ENCODE measurements around the gene MPO.

Gene MPO

DNA sequence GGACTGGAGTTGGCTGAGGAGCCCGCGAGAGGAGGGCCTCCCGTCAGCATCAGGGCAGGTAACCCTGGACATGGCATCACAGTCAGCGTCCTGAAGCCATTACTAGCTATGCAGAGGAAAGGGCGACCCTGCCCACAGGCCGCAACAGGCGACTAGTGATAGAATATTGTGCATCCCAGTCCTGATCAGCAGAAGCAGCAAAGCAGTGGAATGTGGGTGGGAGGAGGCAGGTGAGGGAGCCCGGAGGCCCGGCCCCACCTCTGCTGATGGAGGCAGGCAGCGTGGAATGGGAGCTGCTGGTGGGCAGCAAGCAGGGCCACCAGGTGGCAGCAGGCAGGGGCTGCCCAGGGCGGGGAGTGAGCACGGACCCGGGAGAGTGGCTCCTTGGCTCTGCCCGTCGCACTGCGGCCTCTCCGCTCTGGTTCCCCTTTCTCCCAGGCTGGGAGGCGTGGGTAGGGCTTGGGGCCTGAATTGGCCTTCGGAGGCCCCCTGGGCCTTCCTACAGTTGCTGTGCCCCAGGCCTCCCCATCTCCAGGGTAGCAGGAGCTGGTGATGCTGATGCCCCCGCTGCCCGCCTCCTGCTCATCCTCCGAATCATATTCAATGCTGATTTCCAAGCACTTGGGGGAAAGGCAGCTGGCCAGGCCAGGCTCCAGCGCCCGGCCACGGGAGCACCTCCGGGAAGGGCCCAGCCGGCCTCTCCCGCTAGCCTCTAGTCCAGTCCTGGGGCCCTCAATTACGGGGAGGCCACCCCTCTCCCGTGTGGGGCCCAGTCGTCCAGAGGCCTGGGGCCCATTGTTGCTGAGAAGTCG lies 27.6 kb upstream of the MPO start:
- Histone ChIP-seq H3K9me3 (ENCODE audit: control insufficient read depth, low read length) (no peaks in the 10 kb centered on the region), H3K9ac (ENCODE audit: low read length) (no peak overlapping the region), H3K27me3 (ENCODE audit: control insufficient read depth, insufficient read depth, low read length) (no peaks in the 10 kb centered on the region), H3K4me1 (ENCODE audit: control insufficient read depth, insufficient read depth, low read length) (no peaks in the 10 kb centered on the region), H3K36me3 (ENCODE audit: control insufficient read depth, insufficient read depth, low read length) (no peaks in the 10 kb centered on the region), H3K4me3 (ENCODE audit: low read length) (no peak overlapping the region)

DNA sequence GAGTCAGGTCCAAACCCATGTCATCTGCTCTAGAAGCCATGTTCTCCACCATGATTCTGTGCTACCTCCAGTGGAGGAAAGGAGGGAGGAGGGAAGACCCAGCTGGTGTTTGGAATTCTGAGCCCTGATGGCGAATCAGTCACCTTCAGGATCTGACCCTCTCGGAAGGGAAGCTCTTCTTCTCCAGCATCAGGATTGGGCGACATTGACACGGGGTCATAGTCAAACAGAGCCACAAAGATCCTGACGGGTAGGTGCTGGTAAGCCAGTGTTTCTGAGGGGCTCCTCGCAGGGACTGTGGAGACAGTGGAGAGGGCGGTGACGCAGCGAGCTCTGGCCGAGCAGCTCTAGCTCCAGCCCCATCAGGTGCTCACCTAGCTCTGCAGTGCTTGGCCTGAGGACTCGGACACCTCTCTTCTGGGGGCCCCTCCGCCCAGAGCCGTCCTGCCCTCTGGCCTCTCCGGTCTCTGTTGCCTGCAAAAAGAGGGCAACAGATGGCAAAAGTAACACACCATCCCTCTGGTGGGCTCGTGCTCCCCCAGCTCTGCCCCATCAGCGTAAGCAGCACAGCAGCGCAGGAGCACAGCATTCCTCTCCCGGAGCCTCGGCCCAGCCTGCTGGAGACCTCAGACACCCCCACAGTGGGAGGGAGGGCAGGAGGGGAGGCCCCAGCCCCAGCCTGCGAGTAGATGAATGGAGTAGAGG lies 26.9 kb upstream of the MPO start:
- Histone ChIP-seq H3K4me3 (ENCODE audit: low read length) (no peak overlapping the region), H3K4me1 (ENCODE audit: control insufficient read depth, insufficient read depth, low read length) (no peaks in the 10 kb centered on the region), H3K27me3 (ENCODE audit: control insufficient read depth, insufficient read depth, low read length) (no peaks in the 10 kb centered on the region), H3K36me3 (ENCODE audit: control insufficient read depth, insufficient read depth, low read length) (no peaks in the 10 kb centered on the region), H3K9ac (ENCODE audit: low read length) (no peak overlapping the region), H3K9me3 (ENCODE audit: control insufficient read depth, low read length) (no peaks in the 10 kb centered on the region)

DNA sequence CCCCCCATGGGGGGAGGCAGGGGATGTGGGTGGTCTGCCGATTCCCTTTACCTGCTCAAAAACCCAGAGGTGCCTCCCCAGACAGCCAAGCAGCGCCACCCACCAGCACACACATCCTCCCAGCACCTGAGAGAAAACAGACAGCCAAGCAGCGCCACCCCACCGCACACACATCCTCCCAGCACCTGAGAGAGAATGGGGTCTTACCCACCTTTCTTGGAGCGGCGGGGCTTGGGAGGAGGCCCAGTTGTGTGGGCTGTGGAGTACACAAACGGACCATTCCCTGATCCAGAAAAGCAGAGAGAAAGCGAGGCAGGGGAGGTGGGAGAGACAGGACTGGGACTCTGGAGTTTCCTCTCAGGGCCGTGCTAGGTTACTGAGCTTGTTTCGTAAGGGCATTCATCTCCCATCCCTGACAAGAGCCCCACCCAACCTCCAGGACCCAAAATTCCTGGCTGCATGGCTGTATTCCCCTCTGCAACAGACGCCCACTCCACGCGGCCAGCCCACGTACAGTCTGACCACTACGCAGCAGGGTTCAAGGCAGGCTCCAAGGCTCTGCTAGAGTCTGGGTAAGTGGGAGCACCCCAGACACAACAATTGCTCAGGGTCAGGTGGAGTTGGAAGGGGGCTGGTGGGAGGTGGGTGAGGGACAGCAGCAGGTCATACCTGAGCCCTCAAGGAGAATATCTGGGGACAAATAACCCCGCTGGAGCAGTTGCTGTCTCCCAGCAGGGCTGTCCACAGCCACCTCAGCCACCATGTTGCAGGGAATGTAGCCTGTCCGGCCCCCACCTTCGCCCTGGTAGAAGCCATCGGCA lies 25.6 kb upstream of the MPO start:
- H3K4me1 ChIP-seq (ENCODE audit: control insufficient read depth, insufficient read depth, low read length): no peaks in the 10 kb centered on the region
- H3K4me3 ChIP-seq (ENCODE audit: low read length): no peak overlapping the region
- H3K9ac ChIP-seq (ENCODE audit: low read length): no peak overlapping the region
- no peaks in the 10 kb centered on the region for H3K36me3 ChIP-seq (ENCODE audit: control insufficient read depth, insufficient read depth, low read length)
- no peaks in the 10 kb centered on the region for H3K9me3 ChIP-seq (ENCODE audit: control insufficient read depth, low read length)
- no peaks in the 10 kb centered on the region for H3K27me3 ChIP-seq (ENCODE audit: control insufficient read depth, insufficient read depth, low read length)

DNA sequence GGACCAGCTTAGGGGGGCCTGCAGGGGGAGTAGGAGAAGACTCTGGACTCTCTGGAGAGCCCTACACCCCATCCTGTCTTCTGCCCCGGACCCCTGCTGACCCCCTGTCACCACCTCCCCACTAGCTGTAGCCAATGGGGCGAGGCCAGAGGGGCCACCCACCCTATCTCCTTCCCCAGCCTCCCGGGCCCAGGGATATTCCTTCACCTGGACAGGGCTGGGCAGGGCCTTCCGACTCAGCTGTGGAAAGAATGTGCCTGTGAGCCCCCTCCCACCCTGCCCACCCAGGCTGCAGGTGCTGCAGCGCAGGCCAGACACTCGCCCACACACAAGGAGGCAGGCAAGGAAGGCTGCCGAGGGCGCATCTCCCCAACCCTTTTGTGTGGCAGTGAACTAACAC lies 24.9 kb upstream of the MPO start:
- no peak overlapping the region for H3K9ac ChIP-seq (ENCODE audit: low read length)
- no peaks in the 10 kb centered on the region for H3K36me3 ChIP-seq (ENCODE audit: control insufficient read depth, insufficient read depth, low read length)
- no peaks in the 10 kb centered on the region for H3K27me3 ChIP-seq (ENCODE audit: control insufficient read depth, insufficient read depth, low read length)
- no peaks in the 10 kb centered on the region for H3K4me1 ChIP-seq (ENCODE audit: control insufficient read depth, insufficient read depth, low read length)
- H3K9me3 ChIP-seq (ENCODE audit: control insufficient read depth, low read length): no peaks in the 10 kb centered on the region
- H3K4me3 ChIP-seq (ENCODE audit: low read length): no peak overlapping the region

DNA sequence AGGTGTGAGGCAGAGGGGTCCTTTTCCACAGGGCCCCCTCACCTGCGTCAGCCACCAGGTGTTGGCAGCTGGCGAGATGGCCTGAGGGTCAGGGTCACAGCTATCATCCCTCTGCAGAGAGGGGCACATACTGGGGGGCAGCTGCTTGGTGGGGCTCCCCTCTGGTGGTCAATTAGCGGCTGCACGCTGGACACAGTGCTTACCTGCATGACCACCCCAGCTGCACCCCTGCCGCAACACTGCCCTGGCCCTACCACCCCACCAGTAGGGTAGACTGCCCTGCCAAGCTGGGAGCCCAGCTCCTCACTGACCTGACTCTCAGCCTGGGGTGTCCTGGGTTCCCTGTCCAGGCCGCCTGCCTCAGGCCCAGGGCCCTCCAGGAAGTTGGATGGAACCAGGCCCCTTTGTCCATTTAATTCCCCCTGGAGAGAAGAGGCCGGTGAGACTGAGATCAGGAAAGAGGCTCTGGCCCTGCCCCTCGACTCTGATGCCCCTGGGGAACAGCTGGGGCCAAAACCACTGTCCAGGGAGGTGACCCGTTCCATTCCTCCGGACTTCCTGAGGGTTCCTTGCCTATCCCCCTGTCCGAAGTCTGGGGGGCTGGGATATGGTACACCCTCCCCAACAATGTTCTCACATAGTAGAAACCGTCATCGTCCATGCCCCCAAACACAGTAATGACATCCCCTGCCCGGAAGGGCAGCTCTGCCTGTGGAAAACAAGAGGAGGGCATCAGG lies 24.2 kb upstream of the MPO start:
- Histone ChIP-seq H3K4me1 (ENCODE audit: control insufficient read depth, insufficient read depth, low read length) (no peaks in the 10 kb centered on the region), H3K9me3 (ENCODE audit: control insufficient read depth, low read length) (no peaks in the 10 kb centered on the region), H3K4me3 (ENCODE audit: low read length) (no peak overlapping the region), H3K36me3 (ENCODE audit: control insufficient read depth, insufficient read depth, low read length) (no peaks in the 10 kb centered on the region), H3K9ac (ENCODE audit: low read length) (no peak overlapping the region), H3K27me3 (ENCODE audit: control insufficient read depth, insufficient read depth, low read length) (no peaks in the 10 kb centered on the region)

DNA sequence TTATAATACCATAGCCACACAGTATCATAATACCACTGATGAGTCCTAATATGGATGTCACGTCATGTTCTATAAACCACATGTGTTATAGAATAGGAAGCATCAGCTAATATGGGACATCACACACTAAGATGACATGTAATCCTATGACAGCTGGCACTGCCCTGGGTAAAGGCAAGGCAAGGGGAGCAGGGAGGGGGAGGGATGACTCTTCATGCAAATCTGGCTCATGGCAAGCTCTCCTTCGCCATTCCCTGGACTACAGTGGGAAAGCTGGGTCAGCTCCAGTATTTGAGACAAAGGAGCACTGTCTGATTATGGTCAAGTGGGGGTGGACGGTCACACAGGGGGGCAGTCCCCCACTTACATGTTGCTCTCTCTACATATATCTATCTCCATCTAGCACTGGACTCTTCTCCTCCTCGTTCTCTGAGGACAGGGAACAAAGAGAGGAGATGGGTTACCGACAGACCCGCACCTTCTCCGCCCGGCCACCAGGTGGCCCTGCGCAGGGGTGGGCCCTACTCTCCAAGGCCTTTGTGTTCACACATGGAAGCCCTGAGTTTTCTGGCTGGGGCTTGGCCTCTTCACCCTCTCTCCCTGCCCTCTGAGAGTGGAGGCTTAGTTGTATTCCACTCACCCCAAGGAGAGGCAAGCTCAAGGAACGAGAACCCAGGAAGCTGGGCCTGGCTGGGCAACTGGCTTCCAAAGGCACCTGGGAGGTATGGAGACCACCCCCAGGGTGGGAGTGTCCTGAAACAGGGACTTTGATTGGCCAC lies 23.4 kb upstream of the MPO start:
- no peaks in the 10 kb centered on the region for H3K4me1 ChIP-seq (ENCODE audit: control insufficient read depth, insufficient read depth, low read length)
- no peak overlapping the region for H3K9ac ChIP-seq (ENCODE audit: low read length)
- H3K27me3 ChIP-seq (ENCODE audit: control insufficient read depth, insufficient read depth, low read length): no peaks in the 10 kb centered on the region
- H3K4me3 ChIP-seq (ENCODE audit: low read length): no peak overlapping the region
- no peaks in the 10 kb centered on the region for H3K36me3 ChIP-seq (ENCODE audit: control insufficient read depth, insufficient read depth, low read length)
- no peaks in the 10 kb centered on the region for H3K9me3 ChIP-seq (ENCODE audit: control insufficient read depth, low read length)

DNA sequence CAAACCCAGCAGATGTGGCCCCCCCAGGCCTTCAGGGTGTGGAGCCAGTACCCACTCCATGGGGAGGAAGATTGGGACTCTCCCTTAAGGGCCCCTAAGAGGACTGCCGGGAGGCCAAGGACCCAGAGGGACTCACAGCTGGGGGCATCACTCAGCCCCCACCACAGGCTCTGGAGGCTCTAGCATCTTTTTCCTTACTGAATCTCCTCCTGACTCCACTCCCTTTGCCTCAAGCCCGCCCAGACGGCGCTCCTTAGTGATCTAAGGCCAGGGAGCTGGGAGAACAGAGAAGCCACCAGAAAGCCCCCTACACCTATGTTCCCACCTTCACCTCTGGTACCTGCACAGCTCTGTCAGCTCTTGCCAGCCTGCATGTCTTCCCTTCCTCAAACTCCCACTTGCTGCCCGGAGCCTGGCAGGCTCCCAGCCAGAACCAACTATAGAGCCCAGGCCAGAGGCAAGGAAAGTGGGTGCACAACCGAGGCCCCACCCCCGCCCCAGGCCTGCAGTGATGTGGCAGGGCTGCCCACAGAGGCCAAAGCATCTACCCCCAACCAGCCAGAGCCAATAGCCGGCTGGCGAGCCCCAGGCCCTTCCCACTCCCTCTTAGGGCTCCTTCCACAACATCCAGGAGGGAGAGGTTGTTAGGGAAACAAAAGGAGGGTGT lies 22.3 kb upstream of the MPO start:
- no peaks in the 10 kb centered on the region for H3K27me3 ChIP-seq (ENCODE audit: control insufficient read depth, insufficient read depth, low read length)
- no peaks in the 10 kb centered on the region for H3K9me3 ChIP-seq (ENCODE audit: control insufficient read depth, low read length)
- no peak overlapping the region for H3K4me3 ChIP-seq (ENCODE audit: low read length)
- no peak overlapping the region for H3K9ac ChIP-seq (ENCODE audit: low read length)
- no peaks in the 10 kb centered on the region for H3K4me1 ChIP-seq (ENCODE audit: control insufficient read depth, insufficient read depth, low read length)
- H3K36me3 ChIP-seq (ENCODE audit: control insufficient read depth, insufficient read depth, low read length): no peaks in the 10 kb centered on the region

DNA sequence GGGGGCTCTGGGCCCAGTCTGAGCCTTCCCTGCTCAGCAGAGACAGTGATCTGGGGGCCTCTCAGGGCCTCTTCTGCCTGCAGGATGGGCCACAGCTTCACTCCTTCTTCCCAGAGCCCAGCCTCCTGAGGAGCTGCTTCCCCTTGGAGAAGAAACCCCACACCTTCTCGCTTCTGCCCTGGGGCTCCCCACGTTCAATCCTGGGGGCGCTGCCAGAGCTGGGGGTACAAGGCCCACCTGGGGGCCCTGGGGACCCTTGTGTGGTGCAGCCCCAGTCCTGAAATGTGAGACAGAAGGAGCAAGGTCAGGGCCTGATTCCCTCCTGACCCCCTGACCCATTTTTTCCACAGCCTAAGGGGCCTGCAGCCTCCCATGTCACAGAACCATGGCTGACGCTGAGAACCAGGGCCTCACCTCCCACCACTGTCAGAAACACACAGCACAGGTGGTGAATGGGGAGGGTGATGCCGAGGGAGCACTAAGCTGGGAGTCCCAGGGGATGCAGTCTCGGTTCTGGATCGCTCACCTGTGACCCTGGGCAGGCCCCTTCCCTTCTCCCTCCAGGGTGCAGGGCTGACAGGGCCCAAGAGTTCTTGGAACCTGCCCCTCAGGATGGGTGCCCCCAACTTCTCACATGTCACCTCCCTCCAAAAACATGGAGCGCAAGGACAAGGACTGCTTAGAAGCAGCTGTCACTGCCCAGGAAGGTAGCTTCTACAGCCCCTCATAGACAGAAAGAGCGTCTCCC lies 21.6 kb upstream of the MPO start:
- no peaks in the 10 kb centered on the region for H3K9me3 ChIP-seq (ENCODE audit: control insufficient read depth, low read length)
- no peaks in the 10 kb centered on the region for H3K27me3 ChIP-seq (ENCODE audit: control insufficient read depth, insufficient read depth, low read length)
- H3K4me3 ChIP-seq (ENCODE audit: low read length): no peak overlapping the region
- H3K36me3 ChIP-seq (ENCODE audit: control insufficient read depth, insufficient read depth, low read length): no peaks in the 10 kb centered on the region
- H3K4me1 ChIP-seq (ENCODE audit: control insufficient read depth, insufficient read depth, low read length): no peaks in the 10 kb centered on the region
- H3K9ac ChIP-seq (ENCODE audit: low read length): no peak overlapping the region

DNA sequence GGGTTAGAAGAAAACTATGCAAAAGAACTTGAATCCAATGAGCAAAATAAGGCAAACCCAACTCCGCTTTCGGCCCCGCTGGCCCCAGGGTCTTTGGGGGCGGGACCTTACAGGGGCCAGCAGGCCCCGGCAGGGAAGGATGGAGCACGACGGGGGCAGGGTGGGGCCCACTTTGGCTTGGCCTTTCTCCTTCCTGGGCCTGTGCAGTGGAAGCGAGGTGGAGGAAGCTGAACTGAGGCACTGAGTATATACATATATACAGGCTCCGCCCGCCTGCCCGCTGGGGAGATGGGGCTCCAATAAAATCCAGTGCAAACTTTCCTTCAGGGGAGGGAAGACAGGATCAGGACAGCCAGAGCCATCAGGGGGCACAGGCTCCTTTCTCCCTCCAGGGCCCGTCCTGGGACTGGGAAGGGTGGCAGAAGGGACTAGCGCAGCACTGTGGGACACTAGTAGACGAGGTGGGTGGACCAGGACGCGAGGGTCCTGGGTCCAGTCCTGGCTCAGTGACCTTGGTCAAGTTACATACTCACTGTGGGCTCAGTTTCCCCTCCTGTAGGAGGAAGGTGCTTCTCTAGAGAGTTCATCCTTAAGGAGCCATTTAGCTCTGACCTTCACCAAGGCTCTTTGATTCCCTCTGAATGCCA lies 20.9 kb upstream of the MPO start:
- Histone ChIP-seq H3K27me3 (ENCODE audit: control insufficient read depth, insufficient read depth, low read length) (no peaks in the 10 kb centered on the region), H3K4me1 (ENCODE audit: control insufficient read depth, insufficient read depth, low read length) (no peaks in the 10 kb centered on the region), H3K9ac (ENCODE audit: low read length) (no peak overlapping the region), H3K36me3 (ENCODE audit: control insufficient read depth, insufficient read depth, low read length) (no peaks in the 10 kb centered on the region), H3K4me3 (ENCODE audit: low read length) (no peak overlapping the region), H3K9me3 (ENCODE audit: control insufficient read depth, low read length) (no peaks in the 10 kb centered on the region)

DNA sequence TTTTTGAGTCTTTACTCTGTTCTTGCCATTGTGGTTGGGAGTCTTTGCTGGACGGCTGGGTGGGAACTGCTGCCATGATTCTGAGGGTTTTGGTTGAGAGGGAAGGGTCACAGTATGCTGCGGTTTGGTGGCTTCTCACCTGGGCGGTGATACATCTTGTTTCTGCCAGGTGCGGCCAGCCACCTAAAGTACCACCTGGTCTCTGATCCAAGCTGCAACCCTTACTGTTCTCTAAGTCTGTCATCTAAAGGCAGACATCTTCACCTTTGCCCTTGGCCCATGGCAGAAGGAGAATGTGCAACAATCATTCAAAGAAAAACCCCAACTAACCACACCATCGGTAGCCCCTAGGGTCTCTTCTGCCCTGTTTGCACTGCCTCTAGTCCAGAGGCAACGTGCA lies 19.6 kb upstream of the MPO start:
- Histone ChIP-seq H3K36me3 (ENCODE audit: control insufficient read depth, insufficient read depth, low read length) (no peaks in the 10 kb centered on the region), H3K4me3 (ENCODE audit: low read length) (no peak overlapping the region), H3K9ac (ENCODE audit: low read length) (no peak overlapping the region), H3K27me3 (ENCODE audit: control insufficient read depth, insufficient read depth, low read length) (no peaks in the 10 kb centered on the region), H3K9me3 (ENCODE audit: control insufficient read depth, low read length) (no peaks in the 10 kb centered on the region), H3K4me1 (ENCODE audit: control insufficient read depth, insufficient read depth, low read length) (no peaks in the 10 kb centered on the region)

Measured in mucosa of stomach (tissue), 1 donor.